HepG2 (cell line): ENCODE results near the gene UQCC5.
"Not testable (repeated sequence)": the region's sequence is repeated elsewhere in the genome, so short reads cannot be mapped to it uniquely, and the experiment has no call there.

Experiments used
- CTCF ChIP-seq: sonication (generic); formaldehyde crosslinking; IDR thresholded peaks from 2 replicates; pipeline ENCODE4 v1.5.0; 2020; ENCODE audit warnings: mild to moderate bottlenecking, missing genetic modification reagents, moderate library complexity
- FOSL1 ChIP-seq: sonication (generic); formaldehyde crosslinking; IDR thresholded peaks from 2 replicates; pipeline ENCODE4 v1.9.0; 2021; ENCODE audit warnings: missing genetic modification reagents, borderline replicate concordance
- NFE2L2 ChIP-seq: fragments of 150-350 bp; IDR thresholded peaks from 2 replicates; pipeline ENCODE4 v1.6.1; 2014; ENCODE audit warnings: low read length
- TFAP4 ChIP-seq: sonication (generic); IDR thresholded peaks from 2 replicates; pipeline ENCODE4 v1.6.1; 2016; ENCODE audit warnings: low read depth, borderline replicate concordance
- ZNF121 ChIP-seq: sonication (generic); formaldehyde crosslinking; IDR thresholded peaks from 2 replicates; pipeline ENCODE4 v1.5.0; 2020; ENCODE audit warnings: mild to moderate bottlenecking, missing genetic modification reagents
- TF ChIP-seq, protein P1 (sequence below): IDR thresholded peaks from 2 replicates; pipeline ENCODE4 v1.6.1; 2016; ENCODE audit warnings: low read depth, control low read depth

DNA sequence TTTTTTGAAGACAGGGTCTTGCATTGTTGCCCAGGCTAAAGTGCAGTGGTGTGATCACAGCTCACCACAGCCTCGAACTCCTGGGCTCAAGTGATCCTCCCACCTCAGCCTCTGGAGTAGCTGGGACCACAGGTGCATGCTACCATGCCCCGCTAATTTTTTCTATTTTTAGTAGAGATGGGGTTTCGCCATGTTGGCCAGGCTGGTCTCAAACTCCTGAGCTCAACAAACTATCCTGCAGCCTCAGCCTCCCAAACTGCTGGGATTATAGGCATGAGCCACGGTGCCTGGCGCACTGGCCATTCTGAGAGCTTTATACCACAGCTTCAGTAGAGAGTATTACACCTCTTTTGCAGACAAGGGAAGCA, 9.8 kb upstream of the UQCC5 start:
- not testable (repeated sequence) for TF ChIP-seq NFE2L2; FOSL1; CTCF (CRISPR knock-in tag); ZNF121 (CRISPR knock-in tag); TFAP4
- TF ChIP-seq, protein P1, sequence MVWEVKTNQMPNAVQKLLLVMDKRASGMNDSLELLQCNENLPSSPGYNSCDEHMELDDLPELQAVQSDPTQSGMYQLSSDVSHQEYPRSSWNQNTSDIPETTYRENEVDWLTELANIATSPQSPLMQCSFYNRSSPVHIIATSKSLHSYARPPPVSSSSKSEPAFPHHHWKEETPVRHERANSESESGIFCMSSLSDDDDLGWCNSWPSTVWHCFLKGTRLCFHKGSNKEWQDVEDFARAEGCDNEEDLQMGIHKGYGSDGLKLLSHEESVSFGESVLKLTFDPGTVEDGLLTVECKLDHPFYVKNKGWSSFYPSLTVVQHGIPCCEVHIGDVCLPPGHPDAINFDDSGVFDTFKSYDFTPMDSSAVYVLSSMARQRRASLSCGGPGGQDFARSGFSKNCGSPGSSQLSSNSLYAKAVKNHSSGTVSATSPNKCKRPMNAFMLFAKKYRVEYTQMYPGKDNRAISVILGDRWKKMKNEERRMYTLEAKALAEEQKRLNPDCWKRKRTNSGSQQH = not testable (repeated sequence)
